ENCODE results near the gene STAC3. TPM values are rescaled to one million over a fixed set of nuclear protein-coding genes. Genes with fewer than 3 reads are reported as not detected.

The STAC3 gene
- total RNA-seq, 1 experiment from 2014 or later: 0.68 TPM

DNA sequence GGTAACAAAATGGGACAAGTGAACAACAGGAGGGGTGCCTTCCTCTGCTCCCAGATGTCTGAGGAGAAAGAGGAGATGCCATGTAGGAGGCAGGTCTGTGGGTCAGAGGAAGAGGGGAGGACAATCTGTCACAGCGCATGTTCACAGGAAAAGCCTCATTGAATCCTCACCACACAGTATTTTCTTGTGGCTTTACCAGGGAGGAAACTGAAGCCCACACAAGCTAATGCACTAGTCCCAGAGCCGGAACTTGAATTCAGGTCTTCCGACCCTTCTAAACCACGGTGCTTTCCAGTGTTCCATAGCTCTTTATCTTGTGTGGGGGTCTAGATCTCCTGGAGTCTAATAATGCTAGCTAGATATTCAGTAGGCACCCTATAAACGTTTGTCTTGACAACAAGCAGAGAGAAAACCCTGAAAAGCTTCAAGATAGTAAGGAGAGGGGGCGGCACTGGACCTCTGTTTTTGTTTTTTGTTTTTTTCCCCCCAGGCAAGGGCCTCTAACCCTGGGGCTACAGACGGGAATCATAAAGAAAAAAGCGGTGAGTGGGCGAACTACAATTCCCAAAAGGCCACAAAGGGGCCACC lies 21.8 kb downstream of the STAC3 start:
- Histone ChIP-seq H3K27me3 (replicated peaks) (no peaks in the 10 kb centered on the region), H3K27ac (peak overlapping the region; percentile 75; the same call in 1 of the 2 replicates), H3K4me3 (peak overlapping the region; percentile 55), H3K9me3 (replicated peaks) (no peaks in the 10 kb centered on the region), H3K36me3 (peaks cover 33% of the 10 kb centered on the region), H3K4me1 (replicated peaks) (peaks cover 15% of the 10 kb centered on the region)
- DNase-seq (ENCODE audit: low read depth in 1 of 2, low spot score in 2 of 2): no peak

GRCh38 chr12:57227315-57228115 lies 23.5 kb downstream of the STAC3 start:
- no peaks in the 10 kb centered on the region for H3K9me3 ChIP-seq (replicated peaks)
- no peak overlapping the region for H3K4me3 ChIP-seq
- H3K27me3 ChIP-seq (replicated peaks): no peaks in the 10 kb centered on the region
- peaks cover 15% of the 10 kb centered on the region for H3K4me1 ChIP-seq (replicated peaks)
- H3K36me3 ChIP-seq: peaks cover 17% of the 10 kb centered on the region
- no peak for DNase-seq (ENCODE audit: low read depth in 1 of 2, low spot score in 2 of 2)
- H3K27ac ChIP-seq: no peak overlapping the region

- H3K27me3 ChIP-seq (replicated peaks): peaks cover 4% of the 10 kb centered on the region; the same call in 1 of the 2 replicates
- no peak for DNase-seq (ENCODE audit: low read depth in 1 of 2, low spot score in 2 of 2)
- H3K4me1 ChIP-seq (replicated peaks): peaks cover 15% of the 10 kb centered on the region
- no peaks in the 10 kb centered on the region for H3K9me3 ChIP-seq (replicated peaks)
- no peak overlapping the region for H3K4me3 ChIP-seq
- H3K36me3 ChIP-seq: peaks cover 9% of the 10 kb centered on the region
- no peak overlapping the region for H3K27ac ChIP-seq
Observed at GRCh38 chr12:57226588-57227314, 24.2 kb downstream of the STAC3 start.

- DNase-seq (ENCODE audit: low read depth in 1 of 2, low spot score in 2 of 2): no peak
- Histone ChIP-seq H3K36me3 (no peaks in the 10 kb centered on the region), H3K9me3 (replicated peaks) (no peaks in the 10 kb centered on the region), H3K4me1 (replicated peaks) (peaks cover 10% of the 10 kb centered on the region), H3K27ac (no peak overlapping the region), H3K4me3 (no peak overlapping the region), H3K27me3 (replicated peaks) (peaks cover 14% of the 10 kb centered on the region)
Observed at GRCh38 chr12:57225680-57226210, 25.2 kb downstream of the STAC3 start.

GRCh38 chr12:57224973-57225679 lies 25.9 kb downstream of the STAC3 start:
- Histone ChIP-seq H3K9me3 (replicated peaks) (no peaks in the 10 kb centered on the region), H3K27me3 (replicated peaks) (peaks cover 20% of the 10 kb centered on the region), H3K4me3 (no peak overlapping the region), H3K4me1 (replicated peaks) (peaks cover 5% of the 10 kb centered on the region), H3K36me3 (no peaks in the 10 kb centered on the region), H3K27ac (no peak overlapping the region)
- no peak for DNase-seq (ENCODE audit: low read depth in 1 of 2, low spot score in 2 of 2)

- no peak overlapping the region for H3K27ac ChIP-seq
- peaks cover 5% of the 10 kb centered on the region for H3K4me1 ChIP-seq (replicated peaks)
- H3K4me3 ChIP-seq: no peak overlapping the region
- no peaks in the 10 kb centered on the region for H3K36me3 ChIP-seq
- no peaks in the 10 kb centered on the region for H3K9me3 ChIP-seq (replicated peaks)
- peaks cover 27% of the 10 kb centered on the region for H3K27me3 ChIP-seq (replicated peaks)
- DNase-seq (ENCODE audit: low read depth in 1 of 2, low spot score in 2 of 2): no peak
Observed at GRCh38 chr12:57224278-57224972, 26.6 kb downstream of the STAC3 start.

DNA sequence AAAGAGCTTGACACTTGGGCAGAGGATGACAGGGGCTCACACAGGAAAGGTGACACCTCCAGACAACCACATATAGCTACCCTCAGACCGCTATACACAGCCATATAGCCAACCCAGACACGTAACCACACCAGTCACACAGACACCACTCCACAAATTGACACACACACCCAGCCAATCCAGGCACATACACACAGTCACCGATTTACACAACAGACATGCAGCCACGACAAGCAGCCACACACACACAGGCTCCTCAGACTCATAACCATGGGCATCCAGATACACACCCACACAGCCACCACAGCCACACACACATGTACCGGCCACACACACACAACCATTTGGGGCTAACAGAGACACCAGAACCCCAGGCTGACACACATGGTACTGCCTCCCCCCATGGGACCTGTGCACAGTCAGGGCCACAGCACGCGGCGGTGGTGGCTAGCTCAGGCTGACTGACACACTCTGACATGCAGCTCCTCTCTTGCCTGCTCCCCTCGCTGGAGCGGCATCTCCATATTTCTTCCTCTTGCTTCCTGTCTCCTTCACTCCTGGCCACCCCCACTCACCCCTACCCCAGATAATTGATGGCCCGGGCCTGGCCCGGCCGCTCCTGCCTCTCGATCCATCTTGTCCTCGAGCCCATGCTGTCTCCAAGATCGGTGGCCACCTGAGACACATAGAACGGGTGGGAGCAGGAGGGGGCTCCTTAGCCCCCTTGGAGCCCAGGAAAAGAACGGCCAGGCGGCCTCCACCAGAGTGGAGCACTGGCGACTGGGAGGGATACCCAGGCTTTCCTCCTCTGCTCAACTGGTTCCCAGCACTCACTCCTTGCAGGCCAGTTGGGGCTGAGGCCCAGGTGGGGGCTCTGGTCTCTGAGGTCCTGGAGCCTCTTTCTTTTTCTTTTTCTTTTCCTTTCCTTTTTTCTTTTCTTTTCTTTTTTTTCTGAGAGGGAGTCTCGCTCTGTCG lies 27.5 kb downstream of the STAC3 start:
- no peaks in the 10 kb centered on the region for H3K36me3 ChIP-seq
- H3K27ac ChIP-seq: no peak overlapping the region
- DNase-seq (ENCODE audit: low read depth in 1 of 2, low spot score in 2 of 2): no peak

DNA sequence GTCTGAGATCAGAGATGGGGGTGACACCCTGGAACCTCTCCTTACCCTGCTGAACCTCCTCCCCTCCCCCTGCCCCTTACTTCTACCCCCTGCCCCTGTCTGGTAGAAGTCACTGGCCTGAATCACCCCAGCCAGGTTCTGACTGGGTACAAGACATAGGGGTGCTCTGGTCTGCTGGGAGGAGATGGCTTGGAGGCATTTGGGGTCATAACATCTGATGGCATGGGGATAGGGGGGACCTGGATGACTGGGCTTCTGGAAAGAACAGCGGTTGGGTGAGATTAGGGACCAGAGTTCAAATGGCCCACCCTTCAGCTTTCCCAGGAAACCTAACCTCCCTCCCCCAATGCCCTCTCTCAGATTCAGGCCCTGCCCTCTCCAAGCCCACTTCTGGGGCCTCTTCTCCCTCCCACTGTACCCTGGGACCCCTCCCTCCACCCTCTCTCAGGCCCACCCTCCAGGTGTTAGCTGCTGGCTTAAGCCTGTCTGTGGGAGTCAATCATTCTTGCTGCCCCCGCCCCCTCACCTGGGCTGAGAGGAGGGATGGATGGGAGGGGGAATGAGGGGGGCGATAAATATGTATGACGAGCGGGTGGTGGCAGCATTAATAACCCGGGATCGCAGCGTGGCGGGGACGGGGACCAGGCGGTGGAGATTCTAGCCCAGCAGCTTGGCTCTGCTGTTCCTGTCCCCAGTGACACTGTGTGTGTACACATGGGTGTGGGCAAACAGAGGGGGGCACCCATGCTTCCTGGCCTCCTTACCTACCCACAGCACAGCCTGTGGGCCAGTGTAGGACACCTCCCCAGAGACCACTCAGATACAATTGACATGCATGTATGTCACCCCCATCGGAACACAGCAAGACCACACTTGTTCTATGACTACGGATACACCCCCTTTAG lies 28.4 kb downstream of the STAC3 start:
- Histone ChIP-seq H3K27me3 (replicated peaks) (peaks cover 44% of the 10 kb centered on the region), H3K4me1 (replicated peaks) (peaks cover 1% of the 10 kb centered on the region; the same call in 1 of the 2 replicates), H3K36me3 (no peaks in the 10 kb centered on the region), H3K9me3 (replicated peaks) (no peaks in the 10 kb centered on the region), H3K27ac (no peak overlapping the region), H3K4me3 (no peak overlapping the region)
- DNase-seq (ENCODE audit: low read depth in 1 of 2, low spot score in 2 of 2): no peak

More for the DNA sequence above, 27.5 kb downstream of the STAC3 start:
- H3K4me1 ChIP-seq (replicated peaks): no peaks in the 10 kb centered on the region
- peaks cover 36% of the 10 kb centered on the region for H3K27me3 ChIP-seq (replicated peaks)
- H3K4me3 ChIP-seq: no peak overlapping the region
- H3K9me3 ChIP-seq (replicated peaks): no peaks in the 10 kb centered on the region

DNA sequence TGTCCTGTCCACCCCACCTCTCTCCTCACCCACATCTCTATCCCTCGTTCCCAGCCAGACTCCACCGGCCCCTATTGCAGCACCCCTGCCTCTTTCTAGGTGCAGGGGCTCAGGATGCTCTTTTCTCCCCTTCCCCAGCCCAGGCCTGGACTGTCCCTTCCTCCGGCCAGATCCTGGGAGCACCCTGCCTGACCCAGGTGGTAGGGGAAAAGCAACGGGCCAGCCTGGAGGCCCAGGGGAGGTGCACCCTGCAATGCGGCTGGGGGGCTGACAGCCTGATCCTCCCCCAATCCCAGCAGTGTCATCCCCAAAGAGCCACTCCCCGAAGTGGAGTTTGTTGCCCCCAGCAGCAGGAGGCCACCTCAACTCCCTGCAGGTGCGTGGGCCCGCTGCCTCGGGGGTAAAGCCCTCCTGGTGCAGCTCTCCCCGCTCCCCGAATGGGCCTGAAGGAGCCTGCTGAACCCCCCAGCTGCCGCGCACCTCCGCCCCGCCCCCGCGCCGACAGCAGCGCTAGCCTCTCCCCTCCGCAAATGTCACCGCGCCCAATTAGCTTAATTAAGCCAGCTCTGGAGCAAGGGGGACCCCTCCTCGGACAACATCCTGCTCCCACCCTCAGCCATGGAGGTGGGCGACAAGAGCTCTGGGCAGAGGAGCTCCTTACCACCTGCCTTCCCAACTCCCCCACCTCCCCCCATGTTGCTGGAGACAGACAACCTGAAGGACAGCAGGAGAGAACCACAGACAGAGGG lies 29.6 kb downstream of the STAC3 start:
- peaks cover 54% of the 10 kb centered on the region for H3K27me3 ChIP-seq (replicated peaks)
- no peaks in the 10 kb centered on the region for H3K36me3 ChIP-seq

GRCh38 chr12:57220770-57221168 lies 30.2 kb downstream of the STAC3 start:
- Histone ChIP-seq H3K27me3 (replicated peaks) (peaks cover 60% of the 10 kb centered on the region), H3K4me3 (no peak overlapping the region), H3K36me3 (no peaks in the 10 kb centered on the region), H3K9me3 (replicated peaks) (no peaks in the 10 kb centered on the region; the same call in 1 of the 2 replicates), H3K27ac (no peak overlapping the region), H3K4me1 (replicated peaks) (peaks cover 17% of the 10 kb centered on the region)
- DNase-seq (ENCODE audit: low read depth in 1 of 2, low spot score in 2 of 2): no peak

More for the DNA sequence above, 29.6 kb downstream of the STAC3 start:
- Histone ChIP-seq H3K27ac (no peak overlapping the region), H3K4me1 (replicated peaks) (peaks cover 12% of the 10 kb centered on the region), H3K9me3 (replicated peaks) (no peaks in the 10 kb centered on the region; the same call in 1 of the 2 replicates), H3K4me3 (no peak overlapping the region)
- DNase-seq (ENCODE audit: low read depth in 1 of 2, low spot score in 2 of 2): no peak

All from SJSA1 (cell line).